Thyroid gland (tissue), 4 donors: ENCODE measurements around the gene OR2AK2.

Experiments used
- CTCF ChIP-seq, 6 experiments: fragments of 200-600 bp in 3 of 6; fragments of 450-650 bp in 3 of 6; sonication (generic) in 3 of 6; IDR thresholded peaks; one replicate each; pipeline ENCODE4 v1.5.1; 2016 to 2019; ENCODE audit warnings: antibody characterized with exemption in 6 of 6, mild to moderate bottlenecking in 2 of 6, inconsistent platforms in 1 of 6, moderate library complexity in 1 of 6
- POLR2A ChIP-seq, 2 donors: fragments of 450-650 bp; IDR thresholded peaks; one replicate each; pipeline ENCODE4 v1.6.1; 2017; ENCODE audit warnings: antibody characterized with exemption in 2 of 2, mild to moderate bottlenecking in 2 of 2, moderate library complexity in 1 of 2

- TF ChIP-seq CTCF (IDR thresholded peaks at IDR 0.05): no peak
- no peak for TF ChIP-seq POLR2A (IDR thresholded peaks at IDR 0.05)
These were observed 1.6 kb downstream of the OR2AK2 start for GRCh38 chr1:247966532-247967204.
